Ascending aorta (tissue), 2 donors: ENCODE results near the gene APLP2. TPM values are rescaled to one million over a fixed set of nuclear protein-coding genes. Genes with fewer than 3 reads are reported as not detected.
"Not testable (repeated sequence)": the region's sequence is repeated elsewhere in the genome, so short reads cannot be mapped to it uniquely, and the experiment has no call there.

Source experiments
- DNase-seq, 2 donors: peaks; one replicate each; pipeline ENCODE4 v3.0.0-alpha.2; 2019; ENCODE audit warnings: low spot score in 2 of 2
- H3K27ac ChIP-seq, 2 donors: fragments of 200-600 bp; sonication (generic); one replicate each; pipeline ENCODE4 v1.5.1; 2016 to 2017; ENCODE audit warnings: mild to moderate bottlenecking in 1 of 2
- H3K27me3 ChIP-seq: fragments of 200-600 bp; sonication (generic); one replicate; pipeline ENCODE4 v1.5.1; 2017
- H3K36me3 ChIP-seq, 2 donors: fragments of 200-600 bp; sonication (generic); one replicate each; pipeline ENCODE4 v1.5.1; 2016
- H3K4me1 ChIP-seq, 2 donors: fragments of 200-600 bp; sonication (generic); one replicate each; pipeline ENCODE4 v1.5.1; 2016 to 2017; ENCODE audit warnings: mild to moderate bottlenecking in 1 of 2
- H3K4me3 ChIP-seq, 2 donors: fragments of 200-600 bp; sonication (generic); one replicate each; pipeline ENCODE4 v1.5.1; 2016 to 2017; ENCODE audit warnings: mild to moderate bottlenecking in 1 of 2
- H3K9me3 ChIP-seq, 2 donors: fragments of 200-600 bp; sonication (generic); one replicate each; pipeline ENCODE4 v1.5.1; 2016
- CTCF ChIP-seq, 3 experiments: fragments of 200-600 bp in 2 of 3; fragments of 450-650 bp in 1 of 3; sonication (generic) in 2 of 3; IDR thresholded peaks; one replicate each; pipeline ENCODE4 v1.5.1; 2016 to 2019; ENCODE audit warnings: antibody characterized with exemption in 3 of 3, mild to moderate bottlenecking in 1 of 3, moderate library complexity in 1 of 3
- intact Hi-C: fragments of 100-400 bp; cut with DNase I; formaldehyde crosslinking; loops from one replicate; pipeline ENCODE4 v1.15.1; 2023
- total RNA-seq: library from RNA; depleted of rRNA; stranded (reverse); fragments of >200 nt; gene quantifications from one replicate; pipeline ENCODE4 v1.1.0, GENCODE V29; 2016

The APLP2 gene
- total RNA-seq, 1 donor from 2014 or later = 216 TPM

GRCh38 chr11:130189492-130190210 is 120.0 kb downstream of the APLP2 start:
- no peak overlapping the region for H3K27ac ChIP-seq
- H3K36me3 ChIP-seq = no peaks in the 10 kb centered on the region
- intact Hi-C loops = no loop called here
- no peaks in the 10 kb centered on the region for H3K9me3 ChIP-seq
- DNase-seq = no peak
- H3K4me3 ChIP-seq = no peak overlapping the region
- H3K4me1 ChIP-seq = no peaks in the 10 kb centered on the region
- TF ChIP-seq CTCF (IDR thresholded peaks at IDR 0.05) = no peak
- no peaks in the 10 kb centered on the region for H3K27me3 ChIP-seq

GRCh38 chr11:130190371-130190881 is 120.7 kb downstream of the APLP2 start:
- Histone ChIP-seq H3K27ac (no peak overlapping the region), H3K4me3 (no peak overlapping the region), H3K36me3 (no peaks in the 10 kb centered on the region), H3K9me3 (no peaks in the 10 kb centered on the region), H3K27me3 (no peaks in the 10 kb centered on the region), H3K4me1 (no peaks in the 10 kb centered on the region)
- no peak for TF ChIP-seq CTCF (IDR thresholded peaks at IDR 0.05)
- intact Hi-C loops = no loop called here
- DNase-seq = no peak

- no peak overlapping the region for H3K4me3 ChIP-seq
- no peaks in the 10 kb centered on the region for H3K4me1 ChIP-seq
- no peaks in the 10 kb centered on the region for H3K36me3 ChIP-seq
- H3K9me3 ChIP-seq = no peaks in the 10 kb centered on the region
- intact Hi-C loops = no loop called here
- DNase-seq = no peak
- TF ChIP-seq CTCF (IDR thresholded peaks at IDR 0.05) = no peak
- H3K27ac ChIP-seq = no peak overlapping the region
- no peaks in the 10 kb centered on the region for H3K27me3 ChIP-seq
Observed at GRCh38 chr11:130191896-130192295, 122.2 kb downstream of the APLP2 start.

GRCh38 chr11:130192845-130193267 is 123.2 kb downstream of the APLP2 start:
- DNase-seq = no peak
- no peaks in the 10 kb centered on the region for H3K4me1 ChIP-seq
- H3K27me3 ChIP-seq = no peaks in the 10 kb centered on the region
- TF ChIP-seq CTCF (IDR thresholded peaks at IDR 0.05) = no peak
- no peaks in the 10 kb centered on the region for H3K9me3 ChIP-seq
- intact Hi-C loops = no loop called here
- H3K36me3 ChIP-seq = no peaks in the 10 kb centered on the region
- no peak overlapping the region for H3K4me3 ChIP-seq
- H3K27ac ChIP-seq = no peak overlapping the region

- H3K9me3 ChIP-seq, H3K4me3 ChIP-seq, H3K27ac ChIP-seq, H3K36me3 ChIP-seq, intact Hi-C loops, H3K27me3 ChIP-seq, DNase-seq, H3K4me1 ChIP-seq: not testable (repeated sequence)
Observed at GRCh38 chr11:130193551-130193950, 123.9 kb downstream of the APLP2 start.

Other genes starting within 250 kb of the APLP2 start
- gene NFRKB, start 174.3 kb upstream of the APLP2 start, total RNA-seq = 6.9 TPM
- 48.1 TPM for gene PRDM10, start 67.1 kb upstream of the APLP2 start, total RNA-seq
- 5.4 TPM for gene ST14, start 89.9 kb downstream of the APLP2 start, total RNA-seq
- 24.4 TPM for gene ZBTB44, start 245.0 kb downstream of the APLP2 start, total RNA-seq